ENCODE measurements around the gene HNRNPF.

HNRNPF gene

DNA sequence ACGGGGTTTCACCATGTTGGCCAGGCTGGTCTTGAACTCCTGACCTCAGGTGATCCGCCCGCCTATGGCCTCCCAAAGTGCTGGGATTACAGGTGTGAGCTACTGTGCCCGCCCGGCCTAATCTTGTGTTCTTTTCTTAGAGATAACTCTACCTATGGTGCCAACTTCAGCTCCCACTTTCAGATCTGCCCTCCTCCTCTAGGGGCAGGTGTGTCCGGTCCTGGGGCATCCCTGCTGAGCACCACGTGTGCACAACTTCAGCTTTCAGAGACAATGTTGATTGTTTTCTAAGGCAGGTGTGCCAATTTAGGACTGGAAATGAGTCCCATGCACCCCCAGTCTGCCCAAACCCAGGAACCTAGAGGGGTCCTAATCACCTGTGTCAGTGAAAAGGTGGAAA, 56.0 kb downstream of the HNRNPF start:
- no peak overlapping the region for H3K9ac ChIP-seq (ENCODE audit: low read depth, low read length)
- H3K27ac ChIP-seq (ENCODE audit: low read length), result no peak overlapping the region
- no peaks in the 10 kb centered on the region for H3K27me3 ChIP-seq (ENCODE audit: insufficient read depth, low read length)
- no peak overlapping the region for H3K4me3 ChIP-seq (ENCODE audit: low read length)
- peaks cover 13% of the 10 kb centered on the region; the same call in 1 of the 2 replicates for H3K4me1 ChIP-seq (ENCODE audit: insufficient read depth, low read length)
- H3K36me3 ChIP-seq (ENCODE audit: insufficient read depth, low read depth, low read length), result no peaks in the 10 kb centered on the region
- H3K9me3 ChIP-seq (ENCODE audit: insufficient read depth, low read depth, low read length), result no peaks in the 10 kb centered on the region

DNA sequence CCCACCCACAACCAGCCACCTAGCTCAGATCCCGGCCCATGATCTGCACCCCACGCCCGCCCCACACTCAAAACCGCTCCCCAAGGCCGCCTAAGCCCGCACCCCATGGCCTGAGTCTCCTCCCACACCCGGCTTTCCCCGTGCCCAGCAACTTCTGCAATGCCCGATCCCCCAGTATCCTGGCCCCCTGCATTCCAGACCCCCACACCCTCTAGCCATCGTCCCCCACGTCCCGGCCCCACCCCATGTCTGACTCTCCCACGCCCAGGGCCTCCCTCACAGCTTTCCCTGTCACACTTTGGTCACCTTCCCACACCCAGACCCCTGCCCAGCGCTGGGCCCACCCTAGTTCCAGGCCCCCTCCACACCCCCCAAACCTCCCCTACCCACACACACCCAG, 57.7 kb downstream of the HNRNPF start:
- Histone ChIP-seq H3K36me3 (ENCODE audit: insufficient read depth, low read depth, low read length) (no peaks in the 10 kb centered on the region), H3K27me3 (ENCODE audit: insufficient read depth, low read length) (no peaks in the 10 kb centered on the region), H3K4me1 (ENCODE audit: insufficient read depth, low read length) (peaks cover 13% of the 10 kb centered on the region; the same call in 1 of the 2 replicates), H3K9me3 (ENCODE audit: insufficient read depth, low read depth, low read length) (no peaks in the 10 kb centered on the region), H3K27ac (ENCODE audit: low read length) (no peak overlapping the region), H3K9ac (ENCODE audit: low read depth, low read length) (no peak overlapping the region), H3K4me3 (ENCODE audit: low read length) (no peak overlapping the region)

DNA sequence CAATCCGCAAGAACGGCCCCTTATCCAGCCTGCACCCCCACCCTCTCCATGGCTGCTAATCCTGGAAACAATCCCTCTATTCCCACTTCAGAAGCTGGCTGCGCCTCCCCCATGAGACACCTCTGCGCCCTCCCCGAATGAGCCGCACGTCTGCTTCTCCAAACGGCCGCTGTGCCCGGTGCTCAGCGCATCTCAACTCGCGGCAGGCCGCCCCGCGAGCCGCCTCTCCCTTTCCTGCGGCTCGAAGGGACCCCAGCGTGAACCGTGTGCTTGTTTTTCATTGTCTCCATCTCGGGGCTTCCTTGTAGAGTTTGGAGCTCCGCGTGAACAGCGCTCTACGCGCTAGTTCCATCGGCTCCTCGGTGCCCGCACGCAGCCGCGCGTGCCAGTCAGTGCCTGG, 58.3 kb downstream of the HNRNPF start:
- H3K27ac ChIP-seq (ENCODE audit: low read length), result no peak overlapping the region
- no peak overlapping the region for H3K4me3 ChIP-seq (ENCODE audit: low read length)
- peaks cover 10% of the 10 kb centered on the region; the same call in 1 of the 2 replicates for H3K4me1 ChIP-seq (ENCODE audit: insufficient read depth, low read length)
- H3K27me3 ChIP-seq (ENCODE audit: insufficient read depth, low read length), result no peaks in the 10 kb centered on the region
- H3K9ac ChIP-seq (ENCODE audit: low read depth, low read length), result no peak overlapping the region
- no peaks in the 10 kb centered on the region for H3K9me3 ChIP-seq (ENCODE audit: insufficient read depth, low read depth, low read length)
- no peaks in the 10 kb centered on the region for H3K36me3 ChIP-seq (ENCODE audit: insufficient read depth, low read depth, low read length)

- Histone ChIP-seq H3K27ac (ENCODE audit: low read length) (no peak overlapping the region), H3K27me3 (ENCODE audit: insufficient read depth, low read length) (no peaks in the 10 kb centered on the region), H3K9ac (ENCODE audit: low read depth, low read length) (no peak overlapping the region), H3K4me3 (ENCODE audit: low read length) (no peak overlapping the region), H3K36me3 (ENCODE audit: insufficient read depth, low read depth, low read length) (no peaks in the 10 kb centered on the region), H3K9me3 (ENCODE audit: insufficient read depth, low read depth, low read length) (no peaks in the 10 kb centered on the region), H3K4me1 (ENCODE audit: insufficient read depth, low read length) (peaks cover 10% of the 10 kb centered on the region; the same call in 1 of the 2 replicates)
Measured at GRCh38 chr10:43350156-43350555, 58.8 kb downstream of the HNRNPF start.

DNA sequence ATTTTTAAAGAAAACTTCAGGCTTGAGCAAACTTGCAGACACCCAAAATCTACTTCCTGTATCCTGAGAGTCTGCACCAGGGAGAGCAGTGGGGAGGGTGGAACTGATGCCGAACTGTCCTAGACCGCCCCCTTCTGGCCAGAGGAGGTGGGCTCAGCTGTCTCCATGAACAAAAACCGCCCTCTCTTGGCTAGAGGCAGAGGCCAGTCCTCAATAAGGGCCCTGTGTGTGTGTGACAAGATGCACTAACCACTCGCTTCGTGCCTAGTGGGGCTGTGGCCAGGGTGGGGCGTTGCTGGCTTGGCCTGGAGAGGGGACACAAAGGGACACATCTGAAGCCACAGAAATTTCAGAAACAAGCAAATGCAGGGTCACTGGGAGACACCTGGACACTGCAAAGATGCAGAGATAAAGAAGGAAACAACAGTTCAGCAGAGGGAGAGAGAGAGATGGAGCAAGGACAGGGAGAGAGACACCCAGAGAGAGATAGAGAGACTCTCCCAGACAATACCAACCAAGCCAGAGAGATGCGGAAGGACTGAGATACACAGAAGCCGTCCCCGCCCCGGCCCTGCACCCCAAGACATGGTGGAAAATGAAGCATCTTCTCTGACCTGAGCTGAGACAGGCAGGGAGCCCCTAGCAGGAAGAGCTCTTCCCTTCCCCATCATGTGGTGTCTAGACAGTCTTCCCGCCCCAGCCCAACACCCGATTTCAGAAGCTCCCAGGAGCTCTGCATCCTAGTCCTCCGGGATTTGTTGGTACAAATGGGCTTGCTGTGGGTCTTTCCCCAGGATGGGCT, 60.3 kb downstream of the HNRNPF start:
- Histone ChIP-seq H3K36me3 (ENCODE audit: insufficient read depth, low read depth, low read length) (no peaks in the 10 kb centered on the region), H3K9ac (ENCODE audit: low read depth, low read length) (no peak overlapping the region), H3K9me3 (ENCODE audit: insufficient read depth, low read depth, low read length) (no peaks in the 10 kb centered on the region), H3K27ac (ENCODE audit: low read length) (no peak overlapping the region), H3K4me3 (ENCODE audit: low read length) (no peak overlapping the region), H3K27me3 (ENCODE audit: insufficient read depth, low read length) (no peaks in the 10 kb centered on the region), H3K4me1 (ENCODE audit: insufficient read depth, low read length) (peaks cover 5% of the 10 kb centered on the region; the same call in 1 of the 2 replicates)

DNA sequence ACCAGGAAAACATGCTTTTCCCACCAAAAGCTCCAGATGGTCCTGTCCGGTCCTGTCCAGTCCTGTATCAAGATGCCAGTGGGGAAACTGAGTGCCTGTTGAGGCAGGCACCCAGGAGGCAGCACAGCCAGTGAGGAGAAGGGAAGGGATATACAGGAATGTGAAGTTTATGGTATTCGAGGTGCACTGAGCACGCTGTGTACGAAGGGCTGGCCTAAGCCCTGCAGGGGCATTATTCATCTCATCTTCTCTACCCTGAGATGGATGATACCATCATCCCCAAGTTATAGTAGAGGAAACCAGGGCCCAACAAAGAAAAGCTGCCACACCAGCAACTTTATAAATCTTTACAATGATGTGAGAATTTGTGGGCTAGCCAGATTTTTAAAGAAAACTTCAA, 61.0 kb downstream of the HNRNPF start:
- H3K27ac ChIP-seq (ENCODE audit: low read length), result no peak overlapping the region
- H3K27me3 ChIP-seq (ENCODE audit: insufficient read depth, low read length), result no peaks in the 10 kb centered on the region
- no peaks in the 10 kb centered on the region for H3K36me3 ChIP-seq (ENCODE audit: insufficient read depth, low read depth, low read length)
- H3K4me3 ChIP-seq (ENCODE audit: low read length), result no peak overlapping the region
- no peak overlapping the region for H3K9ac ChIP-seq (ENCODE audit: low read depth, low read length)
- no peaks in the 10 kb centered on the region; the same call in 1 of the 2 replicates for H3K4me1 ChIP-seq (ENCODE audit: insufficient read depth, low read length)
- no peaks in the 10 kb centered on the region for H3K9me3 ChIP-seq (ENCODE audit: insufficient read depth, low read depth, low read length)

- Histone ChIP-seq H3K27ac (ENCODE audit: low read length) (no peak overlapping the region), H3K4me3 (ENCODE audit: low read length) (no peak overlapping the region), H3K27me3 (ENCODE audit: insufficient read depth, low read length) (peaks cover 7% of the 10 kb centered on the region; the same call in 1 of the 2 replicates), H3K9ac (ENCODE audit: low read depth, low read length) (no peak overlapping the region), H3K36me3 (ENCODE audit: insufficient read depth, low read depth, low read length) (no peaks in the 10 kb centered on the region), H3K9me3 (ENCODE audit: insufficient read depth, low read depth, low read length) (no peaks in the 10 kb centered on the region), H3K4me1 (ENCODE audit: insufficient read depth, low read length) (no peaks in the 10 kb centered on the region)
Measured at GRCh38 chr10:43344051-43344450, 64.9 kb downstream of the HNRNPF start.

DNA sequence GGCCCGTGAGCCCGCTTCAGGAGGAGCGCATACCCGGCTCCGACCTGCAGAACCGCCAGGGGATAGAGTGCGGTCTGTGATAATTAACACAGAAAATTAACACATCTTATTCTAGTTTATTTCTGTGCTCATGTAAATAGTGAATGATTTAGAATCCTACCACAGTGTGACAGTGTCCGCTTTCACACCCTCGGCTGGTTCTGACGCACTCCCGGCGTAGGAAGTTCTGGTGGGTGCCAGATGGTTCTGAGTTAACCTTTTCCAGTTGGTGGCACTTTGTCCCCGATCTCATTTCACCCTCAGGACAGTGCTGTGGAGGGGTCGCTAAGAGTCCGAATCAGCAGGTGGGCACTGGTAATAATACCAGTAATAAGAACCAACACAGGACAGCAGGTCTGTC, 65.9 kb downstream of the HNRNPF start:
- no peak overlapping the region for H3K27ac ChIP-seq (ENCODE audit: low read length)
- no peaks in the 10 kb centered on the region for H3K36me3 ChIP-seq (ENCODE audit: insufficient read depth, low read depth, low read length)
- H3K9ac ChIP-seq (ENCODE audit: low read depth, low read length), result no peak overlapping the region
- peaks cover 16% of the 10 kb centered on the region; the same call in 1 of the 2 replicates for H3K27me3 ChIP-seq (ENCODE audit: insufficient read depth, low read length)
- no peaks in the 10 kb centered on the region for H3K4me1 ChIP-seq (ENCODE audit: insufficient read depth, low read length)
- no peaks in the 10 kb centered on the region for H3K9me3 ChIP-seq (ENCODE audit: insufficient read depth, low read depth, low read length)
- no peak overlapping the region for H3K4me3 ChIP-seq (ENCODE audit: low read length)

GRCh38 chr10:43342279-43343125, 66.5 kb downstream of the HNRNPF start:
- no peaks in the 10 kb centered on the region for H3K9me3 ChIP-seq (ENCODE audit: insufficient read depth, low read depth, low read length)
- no peak overlapping the region for H3K9ac ChIP-seq (ENCODE audit: low read depth, low read length)
- H3K4me3 ChIP-seq (ENCODE audit: low read length), result no peak overlapping the region
- no peaks in the 10 kb centered on the region for H3K36me3 ChIP-seq (ENCODE audit: insufficient read depth, low read depth, low read length)
- no peaks in the 10 kb centered on the region for H3K4me1 ChIP-seq (ENCODE audit: insufficient read depth, low read length)
- H3K27ac ChIP-seq (ENCODE audit: low read length), result no peak overlapping the region
- peaks cover 17% of the 10 kb centered on the region; the same call in 1 of the 2 replicates for H3K27me3 ChIP-seq (ENCODE audit: insufficient read depth, low read length)

DNA sequence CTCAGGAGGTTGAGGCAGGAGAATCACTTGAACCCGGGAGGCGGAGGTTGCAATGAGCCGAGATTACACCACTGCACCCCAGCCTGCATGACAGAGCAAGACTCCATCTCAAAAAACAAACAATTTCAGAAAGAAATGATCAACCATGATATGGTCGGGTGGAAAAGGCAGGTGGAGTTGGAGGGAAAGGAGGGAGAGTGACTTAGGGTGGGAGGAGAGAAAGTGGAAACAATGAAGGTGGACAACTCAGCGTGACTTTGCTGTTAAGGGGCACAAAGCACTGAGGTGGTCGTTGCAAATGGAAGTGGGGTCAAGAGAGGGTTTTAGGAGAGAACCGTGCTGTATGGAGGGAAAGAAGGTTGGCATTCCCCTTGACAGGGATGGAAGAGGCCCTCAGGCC, 67.5 kb downstream of the HNRNPF start:
- Histone ChIP-seq H3K36me3 (ENCODE audit: insufficient read depth, low read depth, low read length) (no peaks in the 10 kb centered on the region), H3K4me1 (ENCODE audit: insufficient read depth, low read length) (peaks cover 7% of the 10 kb centered on the region), H3K27me3 (ENCODE audit: insufficient read depth, low read length) (peaks cover 17% of the 10 kb centered on the region; the same call in 1 of the 2 replicates), H3K4me3 (ENCODE audit: low read length) (no peak overlapping the region), H3K9me3 (ENCODE audit: insufficient read depth, low read depth, low read length) (no peaks in the 10 kb centered on the region), H3K27ac (ENCODE audit: low read length) (no peak overlapping the region), H3K9ac (ENCODE audit: low read depth, low read length) (no peak overlapping the region)

DNA sequence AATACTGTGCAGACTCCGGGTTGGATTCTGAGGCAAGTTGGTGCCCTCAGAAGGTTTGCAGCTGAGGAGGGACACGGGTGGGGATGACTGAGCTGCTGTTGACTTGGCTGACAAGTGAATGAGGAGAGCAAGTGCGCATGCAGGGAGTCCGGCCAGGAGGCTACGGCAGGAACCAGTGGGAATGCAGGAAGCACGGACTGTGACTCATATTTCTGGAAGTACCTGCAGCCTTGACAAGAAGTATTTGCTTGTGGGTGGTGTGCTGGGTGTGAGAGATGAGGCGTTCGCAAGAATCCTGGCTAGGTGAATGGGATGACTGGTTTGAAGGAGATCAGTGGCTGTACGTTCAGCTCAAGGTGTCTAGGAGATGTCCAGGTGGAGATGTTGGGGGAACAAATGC, 68.4 kb downstream of the HNRNPF start:
- peaks cover 17% of the 10 kb centered on the region; the same call in 1 of the 2 replicates for H3K27me3 ChIP-seq (ENCODE audit: insufficient read depth, low read length)
- no peak overlapping the region for H3K27ac ChIP-seq (ENCODE audit: low read length)
- no peaks in the 10 kb centered on the region for H3K9me3 ChIP-seq (ENCODE audit: insufficient read depth, low read depth, low read length)
- no peaks in the 10 kb centered on the region for H3K36me3 ChIP-seq (ENCODE audit: insufficient read depth, low read depth, low read length)
- H3K4me3 ChIP-seq (ENCODE audit: low read length), result no peak overlapping the region
- H3K9ac ChIP-seq (ENCODE audit: low read depth, low read length), result no peak overlapping the region
- H3K4me1 ChIP-seq (ENCODE audit: insufficient read depth, low read length), result peaks cover 7% of the 10 kb centered on the region

All from iPS-20b (cell line).